Measurements from ENCODE around the gene RBFOX1.

DNA sequence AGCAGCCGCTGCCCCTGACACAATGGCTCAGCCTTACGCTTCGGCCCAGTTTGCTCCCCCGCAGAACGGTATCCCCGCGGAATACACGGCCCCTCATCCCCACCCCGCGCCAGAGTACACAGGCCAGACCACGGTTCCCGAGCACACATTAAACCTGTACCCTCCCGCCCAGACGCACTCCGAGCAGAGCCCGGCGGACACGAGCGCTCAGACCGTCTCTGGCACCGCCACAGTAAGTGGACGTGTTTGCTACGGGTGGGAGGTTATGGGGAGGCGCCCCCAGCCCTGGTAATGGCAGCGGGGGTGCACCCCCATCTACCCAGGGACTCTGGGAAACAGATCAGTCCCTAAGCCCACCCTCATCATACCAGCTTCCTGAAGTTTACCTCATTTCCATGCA, 185.5 kb downstream of the RBFOX1 start:
- no peak for TF ChIP-seq EZH2 (IDR thresholded peaks at IDR 0.05; ENCODE audit: borderline replicate concordance, low read length)
- TF ChIP-seq, protein P1, sequence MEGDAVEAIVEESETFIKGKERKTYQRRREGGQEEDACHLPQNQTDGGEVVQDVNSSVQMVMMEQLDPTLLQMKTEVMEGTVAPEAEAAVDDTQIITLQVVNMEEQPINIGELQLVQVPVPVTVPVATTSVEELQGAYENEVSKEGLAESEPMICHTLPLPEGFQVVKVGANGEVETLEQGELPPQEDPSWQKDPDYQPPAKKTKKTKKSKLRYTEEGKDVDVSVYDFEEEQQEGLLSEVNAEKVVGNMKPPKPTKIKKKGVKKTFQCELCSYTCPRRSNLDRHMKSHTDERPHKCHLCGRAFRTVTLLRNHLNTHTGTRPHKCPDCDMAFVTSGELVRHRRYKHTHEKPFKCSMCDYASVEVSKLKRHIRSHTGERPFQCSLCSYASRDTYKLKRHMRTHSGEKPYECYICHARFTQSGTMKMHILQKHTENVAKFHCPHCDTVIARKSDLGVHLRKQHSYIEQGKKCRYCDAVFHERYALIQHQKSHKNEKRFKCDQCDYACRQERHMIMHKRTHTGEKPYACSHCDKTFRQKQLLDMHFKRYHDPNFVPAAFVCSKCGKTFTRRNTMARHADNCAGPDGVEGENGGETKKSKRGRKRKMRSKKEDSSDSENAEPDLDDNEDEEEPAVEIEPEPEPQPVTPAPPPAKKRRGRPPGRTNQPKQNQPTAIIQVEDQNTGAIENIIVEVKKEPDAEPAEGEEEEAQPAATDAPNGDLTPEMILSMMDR (conservative IDR thresholded peaks at IDR 0.05 in 1 of 2, IDR thresholded peaks at IDR 0.05 in 1 of 2; ENCODE audit: extremely low read depth in 1 of 2, insufficient read depth in 1 of 2, low read depth in 1 of 2, low read length in 2 of 2): no peak

All from mammary epithelial cell (primary cell).